Measurements from ENCODE around the gene TSPAN3. TPM values are rescaled to one million over a fixed set of nuclear protein-coding genes. Genes with fewer than 3 reads are reported as not detected.

Gene TSPAN3
- polyA plus RNA-seq, 1 donor (not counting 4 experiments of a cell fraction or from before 2014, with no cell fraction given) = 181 TPM

GRCh38 chr15:76991741-76992645, 78.9 kb downstream of the TSPAN3 start:
- Histone ChIP-seq H3K9me3 (ENCODE audit: control insufficient read depth, low read depth, low read length) (no peaks in the 10 kb centered on the region), H3K36me3 (ENCODE audit: control insufficient read depth in 2 of 2, extremely low read depth in 1 of 2, insufficient read depth in 2 of 2, low read length in 2 of 2) (no peaks in the 10 kb centered on the region), H3K79me2 (ENCODE audit: control insufficient read depth, insufficient read depth, low read length) (peaks cover 5% of the 10 kb centered on the region), H3K27ac (ENCODE audit: control insufficient read depth, insufficient read depth, low read length) (no peak overlapping the region), H3K4me3 (ENCODE audit: control insufficient read depth in 2 of 3, extremely low read depth in 1 of 3, insufficient read depth in 2 of 3, low read depth in 1 of 3, low read length in 3 of 3) (no peak overlapping the region), H3K9ac (ENCODE audit: control insufficient read depth, extremely low read depth, insufficient read depth, low read length) (no peak overlapping the region), H4K20me1 (ENCODE audit: control insufficient read depth, extremely low read depth, insufficient read depth, low read length) (no peaks in the 10 kb centered on the region), H3K4me1 (ENCODE audit: control insufficient read depth, extremely low read depth, insufficient read depth, low read length) (peaks cover 36% of the 10 kb centered on the region), H3K27me3 (ENCODE audit: control insufficient read depth, extremely low read depth, insufficient read depth, low read length) (no peaks in the 10 kb centered on the region), H3K4me2 (ENCODE audit: control insufficient read depth, extremely low read depth, insufficient read depth, low read depth, low read length) (no peak overlapping the region), H3K9me1 (ENCODE audit: control insufficient read depth, extremely low read depth, insufficient read depth, low read length) (no peaks in the 10 kb centered on the region), H2AFZ (ENCODE audit: control insufficient read depth, low read length) (no peak overlapping the region)
- TF ChIP-seq CTCF (optimal IDR thresholded peaks at IDR 0.05 in 1 of 3, IDR thresholded peaks at IDR 0.05 in 1 of 3, conservative IDR thresholded peaks at IDR 0.05 in 1 of 3; ENCODE audit: extremely low read depth in 1 of 3, insufficient read depth in 2 of 3, low read length in 3 of 3) (no peak), EZH2 (IDR thresholded peaks at IDR 0.05; ENCODE audit: low read length) (no peak)
- FAIRE-seq (no peak), DNase-seq (ENCODE audit: low read depth, low spot score) (no peak)
- dilution Hi-C loops (cut with MboI; ENCODE audit: extremely low pct_ligation_motif_present, low sequenced_read_pairs) = no loop called here

Other genes starting within 250 kb of the TSPAN3 start
- 2.1 to 5.2 TPM (median 4.5 TPM) in 3 replicates for gene SCAPER, start 165.8 kb downstream of the TSPAN3 start, polyA plus RNA-seq
- 52.6 to 118 TPM (median 59.6 TPM) in 3 replicates for gene RCN2, start 139.4 kb downstream of the TSPAN3 start, polyA plus RNA-seq
- 9.6 to 11.2 TPM (median 10.0 TPM) in 3 replicates for gene PSTPIP1, start 76.0 kb downstream of the TSPAN3 start, polyA plus RNA-seq

Measured in keratinocyte (primary cell).